UCSD-AML1 (cell line): ENCODE data around the gene VCY1B.
"Not testable (repeated sequence)": the region's sequence is repeated elsewhere in the genome, so short reads cannot be mapped to it uniquely, and the experiment has no call there.

Source experiments
- DNase-seq: peaks from one replicate; lab custom pipeline; 2025; ENCODE audit not compliant: unreplicated experiment; lab: John Stamatoyannopoulos, UW

Gene VCY1B

DNA sequence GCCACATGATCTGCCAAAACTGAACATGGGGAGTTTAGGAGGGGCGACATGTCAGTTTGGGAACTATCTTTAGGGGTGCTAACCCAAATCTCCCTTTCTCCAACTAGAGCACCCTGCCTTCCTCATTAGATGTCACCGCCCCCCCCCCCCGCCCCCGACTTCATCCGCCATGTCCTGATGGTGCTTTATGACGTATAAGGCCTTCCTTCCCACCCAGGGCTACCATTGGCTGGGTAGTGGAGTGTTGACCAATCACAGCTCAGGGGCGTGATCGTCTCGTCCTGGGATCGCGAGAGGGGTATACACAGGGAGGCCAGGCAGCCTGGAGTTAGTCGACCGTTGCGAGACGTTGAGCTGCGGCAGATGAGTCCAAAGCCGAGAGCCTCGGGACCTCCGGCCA is at the start of gene VCY1B:
VCY1B (plus strand) TSS at position 301 of the 400 bp plus-strand sequence; CDS start at position 364, 63 bp downstream.
- DNase-seq = not testable (repeated sequence)

DNA sequence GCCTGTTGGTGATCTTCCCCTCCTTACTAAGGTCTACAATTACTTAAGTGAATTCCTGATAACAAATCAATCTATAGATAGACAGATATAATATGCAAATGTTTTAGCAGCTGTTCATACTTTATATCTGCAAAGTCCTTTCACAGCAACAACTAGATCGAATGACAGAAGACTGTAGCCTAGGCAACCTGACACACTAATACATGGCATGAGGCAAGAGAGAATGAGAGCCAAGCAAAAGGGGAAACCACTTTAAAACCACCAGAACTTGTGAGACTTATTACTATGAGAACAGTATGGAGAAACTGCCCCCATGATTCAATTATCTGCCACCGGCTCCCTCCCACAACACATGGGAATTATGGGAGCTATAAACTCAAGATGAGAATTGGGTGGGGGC is 44.1 kb upstream of the VCY1B start:
- not testable (repeated sequence) for DNase-seq

DNA sequence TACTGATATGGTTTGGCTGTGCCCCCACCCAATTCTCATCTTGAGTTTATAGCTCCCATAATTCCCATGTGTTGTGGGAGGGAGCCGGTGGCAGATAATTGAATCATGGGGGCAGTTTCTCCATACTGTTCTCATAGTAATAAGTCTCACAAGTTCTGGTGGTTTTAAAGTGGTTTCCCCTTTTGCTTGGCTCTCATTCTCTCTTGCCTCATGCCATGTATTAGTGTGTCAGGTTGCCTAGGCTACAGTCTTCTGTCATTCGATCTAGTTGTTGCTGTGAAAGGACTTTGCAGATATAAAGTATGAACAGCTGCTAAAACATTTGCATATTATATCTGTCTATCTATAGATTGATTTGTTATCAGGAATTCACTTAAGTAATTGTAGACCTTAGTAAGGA is 25.6 kb upstream of the VCY1B start:
- not testable (repeated sequence) for DNase-seq

DNA sequence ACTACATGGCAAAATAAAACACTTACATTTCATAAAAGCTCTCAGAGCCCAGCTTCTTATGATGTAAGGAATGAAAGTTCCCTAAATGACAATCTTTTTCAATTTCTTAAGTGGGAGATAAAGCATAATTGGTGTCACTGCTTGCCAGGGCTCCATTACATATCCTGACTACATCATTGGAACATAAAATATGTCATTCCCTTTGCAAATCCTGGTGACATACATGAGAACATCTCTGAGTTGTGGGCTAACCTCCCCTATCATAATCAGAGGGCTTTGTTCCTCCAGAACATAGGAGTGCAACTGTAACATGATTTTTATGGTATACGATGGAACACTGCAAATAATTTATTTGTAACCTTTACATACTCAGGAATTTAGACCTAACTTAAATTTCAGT is 29.9 kb downstream of the VCY1B start:
- DNase-seq = no peak
